HG02840 (cell line): ENCODE results near the gene CCSER2.
"Not testable (repeated sequence)": the region's sequence is repeated elsewhere in the genome, so short reads cannot be mapped to it uniquely, and the experiment has no call there.

Experiments
- ATAC-seq: cut with Tn5 transposase; IDR thresholded peaks from one replicate; pipeline ENCODE4 v1.9.1; 2021; ENCODE audit warnings: mild to moderate bottlenecking, moderate library complexity, moderate number of reproducible peaks; ENCODE audit not compliant: unreplicated experiment, low FRiP score

The CCSER2 gene

GRCh38 chr10:84427903-84428650 is 99.7 kb downstream of the CCSER2 start:
- ATAC-seq, result no peak

GRCh38 chr10:84428711-84429110 is 100.3 kb downstream of the CCSER2 start:
- no peak for ATAC-seq

GRCh38 chr10:84429926-84430520 is 101.6 kb downstream of the CCSER2 start:
- peak; percentile 95 for ATAC-seq

GRCh38 chr10:84432891-84433290 is 104.5 kb downstream of the CCSER2 start:
- ATAC-seq, result no peak

- no peak for ATAC-seq
These were observed 112.4 kb downstream of the CCSER2 start for GRCh38 chr10:84440781-84441180.

GRCh38 chr10:84447701-84448400 is 119.5 kb downstream of the CCSER2 start:
- no peak for ATAC-seq

- ATAC-seq, result not testable (repeated sequence)
These were observed 121.0 kb downstream of the CCSER2 start for GRCh38 chr10:84449351-84449750.

- ATAC-seq, result no peak
These were observed 123.6 kb downstream of the CCSER2 start for GRCh38 chr10:84452003-84452402.

GRCh38 chr10:84453303-84453702 is 124.9 kb downstream of the CCSER2 start:
- no peak for ATAC-seq

- ATAC-seq, result no peak
These were observed 127.7 kb downstream of the CCSER2 start for GRCh38 chr10:84456126-84456525.

- ATAC-seq, result no peak
These were observed 132.1 kb downstream of the CCSER2 start for GRCh38 chr10:84460520-84460919.

GRCh38 chr10:84469470-84469869 is 141.1 kb downstream of the CCSER2 start:
- ATAC-seq, result no peak

- ATAC-seq, result no peak
These were observed 144.7 kb downstream of the CCSER2 start for GRCh38 chr10:84473136-84473535.

GRCh38 chr10:84477398-84478128 is 149.2 kb downstream of the CCSER2 start:
- ATAC-seq, result no peak

- no peak for ATAC-seq
These were observed 149.8 kb downstream of the CCSER2 start for GRCh38 chr10:84478151-84478550.

- no peak for ATAC-seq
These were observed 150.3 kb downstream of the CCSER2 start for GRCh38 chr10:84478679-84479078.

- ATAC-seq, result no peak
These were observed 156.2 kb downstream of the CCSER2 start for GRCh38 chr10:84484541-84484940.

- ATAC-seq, result no peak
These were observed 165.0 kb downstream of the CCSER2 start for GRCh38 chr10:84493361-84493760.

GRCh38 chr10:84493951-84494848 is 165.8 kb downstream of the CCSER2 start:
- ATAC-seq, result no peak

GRCh38 chr10:84494849-84495180 is 166.4 kb downstream of the CCSER2 start:
- ATAC-seq, result no peak
